AG09319 (cell line): ENCODE data around the gene NEK1.
A peak's percentile ranks its signal among the peaks of the same experiment; 100 is the strongest.
"Not testable (repeated sequence)": the region's sequence is repeated elsewhere in the genome, so short reads cannot be mapped to it uniquely, and the experiment has no call there.

ENCODE experiments used
- DNase-seq: peaks from one replicate; pipeline ENCODE4 v3.0.0-alpha.2; 2010; ENCODE audit warnings: low read depth; ENCODE audit errors: extremely low read depth
- CTCF ChIP-seq: IDR thresholded peaks from 2 replicates; pipeline ENCODE4 v1.5.1; 2011; ENCODE audit warnings: low read depth, mild to moderate bottlenecking, inconsistent platforms, low read length, moderate library complexity

NEK1 gene

GRCh38 chr4:169625886-169626285 is 13.5 kb upstream of the NEK1 start:
- no peak for TF ChIP-seq CTCF
- no peak for DNase-seq

GRCh38 chr4:169624012-169624411 is 11.6 kb upstream of the NEK1 start:
- DNase-seq: not testable (repeated sequence)

- TF ChIP-seq CTCF: no peak
Measured at GRCh38 chr4:169622566-169622965, 10.2 kb upstream of the NEK1 start.

GRCh38 chr4:169621731-169622492 is 9.5 kb upstream of the NEK1 start:
- no peak for TF ChIP-seq CTCF
- DNase-seq: no peak

More at GRCh38 chr4:169622566-169622965, 10.2 kb upstream of the NEK1 start:
- no peak for DNase-seq

GRCh38 chr4:169620880-169621248 is 8.5 kb upstream of the NEK1 start:
- no peak for DNase-seq
- no peak for TF ChIP-seq CTCF

- TF ChIP-seq CTCF: no peak
Measured at GRCh38 chr4:169619958-169620879, 7.8 kb upstream of the NEK1 start, which contains the start of gene CLCN3. CLCN3 (plus strand) TSS chr4:169620578; CDS start chr4:169635929, 15,351 bp downstream.

GRCh38 chr4:169619518-169619957 is 7.2 kb upstream of the NEK1 start:
- no peak for DNase-seq
- TF ChIP-seq CTCF: peak; percentile 61

More at GRCh38 chr4:169619958-169620879, 7.8 kb upstream of the NEK1 start, which contains the start of gene CLCN3:
- DNase-seq: peak; percentile 87
